HepG2 (cell line): Measurements from ENCODE around the gene ASB9. TPM values are rescaled to one million over a fixed set of nuclear protein-coding genes. Genes with fewer than 3 reads are reported as not detected.

Experiments used
- ATAC-seq: fragments of 200-7000 bp; cut with Tn5 transposase; 3 replicates; pipeline ENCODE4 v1.9.1; 2020; ENCODE audit warnings: mild to moderate bottlenecking, moderate library complexity
- BruUV-seq: library from RNA; stranded (reverse); fragments of 400-500 nt; replicated peaks from 2 replicates; lab custom pipeline; 2021; lab: Mats Ljungman, UMichigan
- CTCF ChIA-PET: fragments of 300-600 bp; formaldehyde crosslinking; extraction: SDS; loops from one replicate; lab custom pipeline; 2021; ENCODE audit warnings: low total read pairs, inconsistent platforms, low intra/inter-chr PET ratio; lab: Yijun Ruan, JAX
- POLR2A ChIA-PET: fragments of 350-600 bp; sonication (Branson Sonifier 250); formaldehyde crosslinking; loops from one replicate; lab custom pipeline; 2020; ENCODE audit warnings: antibody characterized with exemption, inconsistent platforms; lab: Yijun Ruan, JAX
- DNase-seq: peaks from one replicate; pipeline ENCODE4 v3.0.0-alpha.2; 2015; ENCODE audit warnings: low spot score
- FAIRE-seq: peaks from 3 replicates; lab custom pipeline; 2011; peaks lifted over from hg19 to GRCh38; lab: Jason Lieb, UNC
- H2AFZ ChIP-seq: one replicate; pipeline ENCODE4 v1.6.1; 2011; ENCODE audit warnings: low read length, inconsistent platforms
- H3K27ac ChIP-seq: fragments of 300-600 bp; 3 replicates; pipeline ENCODE4 v1.8.0; 2011; ENCODE audit warnings: mixed run types, mild to moderate bottlenecking, mixed read lengths, low read length, inconsistent platforms; ENCODE audit not compliant: insufficient read depth; ENCODE audit errors: extremely low read length
- H3K27me3 ChIP-seq, 2 experiments: fragments of 200-600 bp in 1 of 2; 2 replicates in 1 of 2; 3 replicates in 1 of 2; pipeline versions ENCODE4 v1.6.0 to v1.8.0; 2011; ENCODE audit warnings: low read length in 2 of 2, mild to moderate bottlenecking in 2 of 2, moderate library complexity in 2 of 2, inconsistent platforms in 1 of 2; ENCODE audit not compliant: insufficient read depth in 2 of 2, control insufficient read depth in 1 of 2
- H3K36me3 ChIP-seq, 2 experiments: fragments of 200-600 bp in 1 of 2; replicated peaks in 1 of 2; 2 replicates in 1 of 2; 3 replicates in 1 of 2; pipeline versions ENCODE4 v1.5.1 to v1.8.0; 2011; ENCODE audit warnings: low read length in 2 of 2, inconsistent platforms in 1 of 2; ENCODE audit not compliant: insufficient read depth in 2 of 2, control insufficient read depth in 1 of 2
- H3K4me1 ChIP-seq: 2 replicates; pipeline ENCODE4 v1.5.1; 2012; ENCODE audit warnings: low read length, inconsistent platforms; ENCODE audit not compliant: insufficient read depth
- H3K4me2 ChIP-seq: 2 replicates; pipeline ENCODE4 v1.6.0; 2011; ENCODE audit warnings: low read depth, low read length, inconsistent platforms
- H3K4me3 ChIP-seq, 3 experiments: fragments of 200-600 bp in 1 of 3; sonication (generic), shearing (Covaris generic) in 1 of 3; replicated peaks in 1 of 3; 2 replicates each; pipeline ENCODE4 v1.5.1; 2011 to 2016; ENCODE audit warnings: low read length in 3 of 3, inconsistent platforms in 2 of 3, low read depth in 2 of 3, mild to moderate bottlenecking in 2 of 3, control low read depth in 1 of 3, mixed read lengths in 1 of 3; ENCODE audit not compliant: insufficient read depth in 1 of 3
- H3K79me2 ChIP-seq: one replicate; pipeline ENCODE4 v1.6.1; 2011; ENCODE audit warnings: low read length, inconsistent platforms; ENCODE audit not compliant: insufficient read depth
- H3K9ac ChIP-seq: 2 replicates; pipeline ENCODE4 v1.6.0; 2011; ENCODE audit warnings: mild to moderate bottlenecking, low read depth, low read length, inconsistent platforms; ENCODE audit not compliant: insufficient read depth
- H3K9me3 ChIP-seq: 2 replicates; pipeline ENCODE4 v1.5.1; 2012; ENCODE audit warnings: mild to moderate bottlenecking, low read length
- H4K20me1 ChIP-seq: 2 replicates; pipeline ENCODE4 v1.6.0; 2011; ENCODE audit warnings: inconsistent platforms, mild to moderate bottlenecking, low read length, moderate library complexity; ENCODE audit not compliant: insufficient read depth
- AGO2 ChIP-seq: fragments of 200-400 bp; formaldehyde crosslinking; optimal IDR thresholded peaks from 2 replicates; pipeline ENCODE3; 2017; ENCODE audit warnings: mild to moderate bottlenecking, low read depth, low read length, moderate library complexity
- ARNTL ChIP-seq: sonication (generic); formaldehyde crosslinking; IDR thresholded peaks from 2 replicates; pipeline ENCODE4 v1.4.0; 2020; ENCODE audit warnings: mild to moderate bottlenecking, missing genetic modification reagents
- CBX1 ChIP-seq: IDR thresholded peaks from one replicate; pipeline ENCODE4 v1.6.1; 2016; ENCODE audit warnings: antibody characterized with exemption, low read depth
- DMAP1 ChIP-seq: IDR thresholded peaks from 2 replicates; pipeline ENCODE4 v1.6.1; 2016
- EHMT2 ChIP-seq: fragments of 200-600 bp; sonication (generic); IDR thresholded peaks from 2 replicates; pipeline ENCODE4 v1.7.0; 2017; ENCODE audit warnings: antibody characterized with exemption, low read depth, low read length, borderline replicate concordance
- MBD4 ChIP-seq: IDR thresholded peaks from 2 replicates; pipeline ENCODE4 v1.6.1; 2012; ENCODE audit warnings: low read length, inconsistent platforms, borderline replicate concordance
- MZF1 ChIP-seq: sonication (generic); formaldehyde crosslinking; IDR thresholded peaks from 2 replicates; pipeline ENCODE4 v1.8.1; 2023; ENCODE audit warnings: mild to moderate bottlenecking, missing genetic modification reagents, borderline replicate concordance
- NFRKB ChIP-seq: fragments of 450-650 bp; IDR thresholded peaks from 2 replicates; pipeline ENCODE4 v1.6.1; 2017
- SMAD9 ChIP-seq: sonication (generic); formaldehyde crosslinking; IDR thresholded peaks from 2 replicates; pipeline ENCODE4 v1.5.1; 2020; ENCODE audit warnings: mild to moderate bottlenecking, missing genetic modification reagents
- SMARCE1 ChIP-seq: fragments of 450-650 bp; IDR thresholded peaks from 2 replicates; pipeline ENCODE4 v1.6.1; 2017; ENCODE audit warnings: borderline replicate concordance
- TOE1 ChIP-seq: sonication (generic); formaldehyde crosslinking; IDR thresholded peaks from 2 replicates; pipeline ENCODE4 v1.4.0; 2020; ENCODE audit warnings: mild to moderate bottlenecking, missing genetic modification reagents
- ZMYM4 ChIP-seq: sonication (generic); formaldehyde crosslinking; IDR thresholded peaks from 2 replicates; pipeline ENCODE4 v1.8.1; 2023; ENCODE audit warnings: mild to moderate bottlenecking, missing genetic modification reagents
- ZNF33A ChIP-seq: sonication (generic); formaldehyde crosslinking; IDR thresholded peaks from 2 replicates; pipeline ENCODE4 v1.5.1; 2020; ENCODE audit warnings: missing genetic modification reagents, mild to moderate bottlenecking, moderate library complexity, borderline replicate concordance
- ZNF652 ChIP-seq: IDR thresholded peaks from 2 replicates; pipeline ENCODE4 v1.6.1; 2016; ENCODE audit warnings: low read depth, borderline replicate concordance
- ZNF777 ChIP-seq: sonication (generic); formaldehyde crosslinking; IDR thresholded peaks from 2 replicates; pipeline ENCODE4 v1.4.0; 2020; ENCODE audit warnings: missing genetic modification reagents
- WGBS: methylation state at CpG from one replicate; pipeline ENCODE4 v1.1.6; 2017; ENCODE audit warnings: low lambda C conversion rate; 5-methylcytosine and 5-hydroxymethylcytosine counted together
- in situ Hi-C: cut with HindIII; loops from 2 replicates; pipeline ENCODE4 v1.10.0; 2017; ENCODE audit warnings: low pct_unique_long_range_greater_than_20kb; ENCODE audit not compliant: extremely low pct_ligation_motif_present
- intact Hi-C: fragments of 100-400 bp; cut with micrococcal nuclease; formaldehyde crosslinking; loops from one replicate; pipeline ENCODE4 v1.10.0; 2022; ENCODE audit not compliant: unreplicated experiment
- polyA plus RNA-seq, 8 experiments: library from polyadenylated mRNA; depleted of rRNA in 3 of 8; stranded (reverse) in 7 of 8; unstranded in 1 of 8; fragments of >200 nt; fragmentation: Illumina TruSeq in 4 of 8; extraction: Trizol in 4 of 8; gene quantifications; 2 replicates each; pipeline versions ENCODE4 v1.2.1 to v1.2.3, GENCODE V29; 2011 to 2016; ENCODE audit warnings: low read depth in 4 of 8, missing spikeins in 1 of 8, mixed read lengths in 1 of 8; ENCODE audit not compliant: insufficient read depth in 1 of 8
- total RNA-seq, 5 experiments: library from RNA; depleted of rRNA; stranded (reverse); fragments of >200 nt; fragmentation: Illumina TruSeq; extraction: Trizol; gene quantifications; 2 replicates each; pipeline ENCODE4 v1.2.3, GENCODE V29; 2016; ENCODE audit warnings: low read depth in 1 of 5
- TF ChIP-seq, protein P1 (sequence below): sonication (generic); formaldehyde crosslinking; IDR thresholded peaks from 2 replicates; pipeline ENCODE4 v1.4.0; 2020; ENCODE audit warnings: mild to moderate bottlenecking, missing genetic modification reagents
- TF ChIP-seq, protein P2 (sequence below): fragments of 450-650 bp; IDR thresholded peaks from 2 replicates; pipeline ENCODE4 v1.6.1; 2017; ENCODE audit warnings: mild to moderate bottlenecking
- TF ChIP-seq, protein P3 (sequence below), 2 experiments: IDR thresholded peaks; 2 replicates each; pipeline ENCODE4 v1.6.1; 2011 to 2012; ENCODE audit warnings: low read length in 2 of 2, borderline replicate concordance in 1 of 2, low read depth in 1 of 2, mild to moderate bottlenecking in 1 of 2, moderate library complexity in 1 of 2

ASB9 gene
- total and polyA plus RNA-seq, 2 of the 13 experiments (the other 11 are each of a cell fraction or from before 2014, with no cell fraction given): 4.2 to 13.8 TPM

DNA sequence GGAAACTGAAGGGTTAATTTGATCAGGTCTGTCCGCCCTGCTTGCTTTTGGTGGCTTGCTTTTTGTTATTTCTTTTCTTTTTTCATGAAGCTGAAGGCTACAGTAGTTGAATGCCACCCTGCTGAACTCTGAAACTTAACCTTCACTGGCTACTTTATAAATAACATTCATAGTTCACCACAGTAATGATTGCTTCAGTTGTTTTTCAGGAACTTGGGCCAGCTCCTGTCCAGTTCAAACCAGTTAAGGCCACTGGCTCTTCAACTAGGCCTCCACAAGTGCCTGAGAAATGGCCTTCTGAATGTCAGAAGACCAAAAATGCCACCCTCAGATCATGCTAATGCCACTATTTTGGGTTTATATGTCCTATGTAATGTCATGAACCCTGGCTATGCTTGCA, 7.7 kb upstream of the ASB9 start (continued):
- peak; percentile 74; the same call in 1 of the 2 replicates for TF ChIP-seq ZNF652 (CRISPR knock-in tag)
- TF ChIP-seq TOE1: no peak
- no peak for TF ChIP-seq CBX1
- TF ChIP-seq MBD4: no peak
- TF ChIP-seq, protein P1, sequence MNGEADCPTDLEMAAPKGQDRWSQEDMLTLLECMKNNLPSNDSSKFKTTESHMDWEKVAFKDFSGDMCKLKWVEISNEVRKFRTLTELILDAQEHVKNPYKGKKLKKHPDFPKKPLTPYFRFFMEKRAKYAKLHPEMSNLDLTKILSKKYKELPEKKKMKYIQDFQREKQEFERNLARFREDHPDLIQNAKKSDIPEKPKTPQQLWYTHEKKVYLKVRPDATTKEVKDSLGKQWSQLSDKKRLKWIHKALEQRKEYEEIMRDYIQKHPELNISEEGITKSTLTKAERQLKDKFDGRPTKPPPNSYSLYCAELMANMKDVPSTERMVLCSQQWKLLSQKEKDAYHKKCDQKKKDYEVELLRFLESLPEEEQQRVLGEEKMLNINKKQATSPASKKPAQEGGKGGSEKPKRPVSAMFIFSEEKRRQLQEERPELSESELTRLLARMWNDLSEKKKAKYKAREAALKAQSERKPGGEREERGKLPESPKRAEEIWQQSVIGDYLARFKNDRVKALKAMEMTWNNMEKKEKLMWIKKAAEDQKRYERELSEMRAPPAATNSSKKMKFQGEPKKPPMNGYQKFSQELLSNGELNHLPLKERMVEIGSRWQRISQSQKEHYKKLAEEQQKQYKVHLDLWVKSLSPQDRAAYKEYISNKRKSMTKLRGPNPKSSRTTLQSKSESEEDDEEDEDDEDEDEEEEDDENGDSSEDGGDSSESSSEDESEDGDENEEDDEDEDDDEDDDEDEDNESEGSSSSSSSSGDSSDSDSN (CRISPR knock-in tag): no peak
- TF ChIP-seq, protein P2, sequence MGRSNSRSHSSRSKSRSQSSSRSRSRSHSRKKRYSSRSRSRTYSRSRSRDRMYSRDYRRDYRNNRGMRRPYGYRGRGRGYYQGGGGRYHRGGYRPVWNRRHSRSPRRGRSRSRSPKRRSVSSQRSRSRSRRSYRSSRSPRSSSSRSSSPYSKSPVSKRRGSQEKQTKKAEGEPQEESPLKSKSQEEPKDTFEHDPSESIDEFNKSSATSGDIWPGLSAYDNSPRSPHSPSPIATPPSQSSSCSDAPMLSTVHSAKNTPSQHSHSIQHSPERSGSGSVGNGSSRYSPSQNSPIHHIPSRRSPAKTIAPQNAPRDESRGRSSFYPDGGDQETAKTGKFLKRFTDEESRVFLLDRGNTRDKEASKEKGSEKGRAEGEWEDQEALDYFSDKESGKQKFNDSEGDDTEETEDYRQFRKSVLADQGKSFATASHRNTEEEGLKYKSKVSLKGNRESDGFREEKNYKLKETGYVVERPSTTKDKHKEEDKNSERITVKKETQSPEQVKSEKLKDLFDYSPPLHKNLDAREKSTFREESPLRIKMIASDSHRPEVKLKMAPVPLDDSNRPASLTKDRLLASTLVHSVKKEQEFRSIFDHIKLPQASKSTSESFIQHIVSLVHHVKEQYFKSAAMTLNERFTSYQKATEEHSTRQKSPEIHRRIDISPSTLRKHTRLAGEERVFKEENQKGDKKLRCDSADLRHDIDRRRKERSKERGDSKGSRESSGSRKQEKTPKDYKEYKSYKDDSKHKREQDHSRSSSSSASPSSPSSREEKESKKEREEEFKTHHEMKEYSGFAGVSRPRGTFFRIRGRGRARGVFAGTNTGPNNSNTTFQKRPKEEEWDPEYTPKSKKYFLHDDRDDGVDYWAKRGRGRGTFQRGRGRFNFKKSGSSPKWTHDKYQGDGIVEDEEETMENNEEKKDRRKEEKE: no peak
- no peak for TF ChIP-seq EHMT2
- no peak for TF ChIP-seq ARNTL (CRISPR knock-in tag)
- TF ChIP-seq NFRKB: no peak
- TF ChIP-seq ZMYM4: no peak

DNA sequence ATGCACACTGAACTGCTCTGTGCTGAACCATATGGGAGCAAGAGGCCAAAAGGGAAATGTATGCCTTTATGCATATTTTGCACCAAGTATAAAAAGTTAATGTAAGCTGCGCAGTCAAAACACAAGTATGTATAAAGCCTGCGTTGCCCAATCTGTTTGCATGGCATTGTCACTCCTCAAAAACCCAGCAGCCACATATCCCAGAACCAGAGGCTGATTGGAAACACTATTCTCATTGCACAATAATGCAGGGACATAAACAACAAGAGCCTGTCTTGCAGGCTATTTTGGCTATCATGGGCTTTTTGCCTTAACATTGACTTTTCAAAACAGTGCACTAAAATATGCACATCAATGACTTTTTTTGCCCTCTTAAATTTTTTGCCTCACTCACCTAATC, 5.1 kb upstream of the ASB9 start:
- no peak overlapping the region for H3K4me3 ChIP-seq
- ATAC-seq: no peak
- DNase-seq: no peak
- WGBS: no CpG with 5 or more reads among the region's 2 CpGs
- H3K27me3 ChIP-seq: no peaks in the 10 kb centered on the region
- ChIA-PET POLR2A (no interaction called here), CTCF (no interaction called here)
- H3K4me1 ChIP-seq: peaks cover 39% of the 10 kb centered on the region
- H2AFZ ChIP-seq: no peak overlapping the region
- no peaks in the 10 kb centered on the region for H3K79me2 ChIP-seq
- in situ Hi-C loops: no loop called here
- H3K4me2 ChIP-seq: no peak overlapping the region
- H3K9ac ChIP-seq: no peak overlapping the region
- no peaks in the 10 kb centered on the region for H3K9me3 ChIP-seq
- no peak overlapping the region for H3K27ac ChIP-seq
- FAIRE-seq: no peak
- H4K20me1 ChIP-seq: no peaks in the 10 kb centered on the region
- H3K36me3 ChIP-seq: no peaks in the 10 kb centered on the region
- BruUV-seq: no TSS peak
- intact Hi-C loops: no loop called here
- TF ChIP-seq SMARCE1 (no peak), MZF1 (CRISPR knock-in tag) (no peak), ZNF33A (CRISPR knock-in tag) (no peak), ZNF777 (no peak), DMAP1 (no peak), AGO2 (no peak), SMAD9 (CRISPR knock-in tag) (no peak)
- TF ChIP-seq, protein P3, sequence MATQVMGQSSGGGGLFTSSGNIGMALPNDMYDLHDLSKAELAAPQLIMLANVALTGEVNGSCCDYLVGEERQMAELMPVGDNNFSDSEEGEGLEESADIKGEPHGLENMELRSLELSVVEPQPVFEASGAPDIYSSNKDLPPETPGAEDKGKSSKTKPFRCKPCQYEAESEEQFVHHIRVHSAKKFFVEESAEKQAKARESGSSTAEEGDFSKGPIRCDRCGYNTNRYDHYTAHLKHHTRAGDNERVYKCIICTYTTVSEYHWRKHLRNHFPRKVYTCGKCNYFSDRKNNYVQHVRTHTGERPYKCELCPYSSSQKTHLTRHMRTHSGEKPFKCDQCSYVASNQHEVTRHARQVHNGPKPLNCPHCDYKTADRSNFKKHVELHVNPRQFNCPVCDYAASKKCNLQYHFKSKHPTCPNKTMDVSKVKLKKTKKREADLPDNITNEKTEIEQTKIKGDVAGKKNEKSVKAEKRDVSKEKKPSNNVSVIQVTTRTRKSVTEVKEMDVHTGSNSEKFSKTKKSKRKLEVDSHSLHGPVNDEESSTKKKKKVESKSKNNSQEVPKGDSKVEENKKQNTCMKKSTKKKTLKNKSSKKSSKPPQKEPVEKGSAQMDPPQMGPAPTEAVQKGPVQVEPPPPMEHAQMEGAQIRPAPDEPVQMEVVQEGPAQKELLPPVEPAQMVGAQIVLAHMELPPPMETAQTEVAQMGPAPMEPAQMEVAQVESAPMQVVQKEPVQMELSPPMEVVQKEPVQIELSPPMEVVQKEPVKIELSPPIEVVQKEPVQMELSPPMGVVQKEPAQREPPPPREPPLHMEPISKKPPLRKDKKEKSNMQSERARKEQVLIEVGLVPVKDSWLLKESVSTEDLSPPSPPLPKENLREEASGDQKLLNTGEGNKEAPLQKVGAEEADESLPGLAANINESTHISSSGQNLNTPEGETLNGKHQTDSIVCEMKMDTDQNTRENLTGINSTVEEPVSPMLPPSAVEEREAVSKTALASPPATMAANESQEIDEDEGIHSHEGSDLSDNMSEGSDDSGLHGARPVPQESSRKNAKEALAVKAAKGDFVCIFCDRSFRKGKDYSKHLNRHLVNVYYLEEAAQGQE (IDR thresholded peaks at IDR 0.05; ENCODE audit: borderline replicate concordance in 1 of 2, low read depth in 1 of 2, low read length in 2 of 2): no peak
